22Rv1 (cell line): ENCODE measurements around the gene TMEM106C.
A peak's percentile ranks its signal among the peaks of the same experiment; 100 is the strongest.

Experiments
- ZFX ChIP-seq: fragments of 450-650 bp; IDR thresholded peaks from 2 replicates; pipeline ENCODE4 v1.6.1; 2017; ENCODE audit warnings: antibody characterized with exemption, borderline replicate concordance
- TF ChIP-seq, protein P1 (sequence below): fragments of 450-650 bp; IDR thresholded peaks from 2 replicates; pipeline ENCODE4 v1.5.1; 2017; ENCODE audit warnings: mild to moderate bottlenecking

DNA sequence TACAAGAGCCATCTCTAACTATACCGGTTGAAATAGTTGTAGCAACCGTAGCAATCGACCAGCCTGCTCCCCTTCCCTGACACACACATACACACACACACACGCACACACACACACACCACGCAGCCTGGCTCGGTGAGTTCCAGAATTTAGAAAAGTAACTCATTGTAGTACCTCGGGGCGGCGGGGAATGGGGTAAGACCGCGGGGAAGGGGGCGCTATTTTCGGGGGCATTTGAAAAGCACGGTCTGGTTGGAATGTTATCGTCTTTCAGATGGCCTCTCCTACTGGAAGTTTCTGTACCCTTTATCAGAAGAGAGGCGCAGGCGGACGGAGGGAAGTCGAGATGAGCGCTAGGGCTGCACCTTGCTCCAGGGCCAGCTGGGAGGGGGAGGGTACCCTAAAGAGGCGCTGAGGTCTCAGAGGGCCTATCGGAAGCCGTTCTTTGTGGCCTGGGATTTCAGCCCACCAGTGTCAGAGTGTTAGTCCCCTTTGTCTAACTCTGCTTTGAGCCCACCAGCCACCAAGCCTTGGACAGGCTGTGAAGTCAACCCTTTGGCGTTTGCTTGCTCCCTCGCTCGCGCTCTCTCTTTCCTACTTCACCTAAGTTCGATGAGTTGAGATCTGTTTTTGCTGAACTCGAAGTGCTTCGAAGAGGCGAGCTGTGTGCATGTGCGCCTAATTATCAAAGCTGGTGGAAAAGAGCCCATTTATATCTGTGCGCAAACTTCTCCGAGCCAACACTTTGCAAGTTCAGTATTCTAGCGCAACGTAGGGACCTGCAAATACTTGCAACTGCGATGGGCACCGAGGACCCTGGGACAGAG is 40.0 kb downstream of the TMEM106C start:
- TF ChIP-seq, protein P1, sequence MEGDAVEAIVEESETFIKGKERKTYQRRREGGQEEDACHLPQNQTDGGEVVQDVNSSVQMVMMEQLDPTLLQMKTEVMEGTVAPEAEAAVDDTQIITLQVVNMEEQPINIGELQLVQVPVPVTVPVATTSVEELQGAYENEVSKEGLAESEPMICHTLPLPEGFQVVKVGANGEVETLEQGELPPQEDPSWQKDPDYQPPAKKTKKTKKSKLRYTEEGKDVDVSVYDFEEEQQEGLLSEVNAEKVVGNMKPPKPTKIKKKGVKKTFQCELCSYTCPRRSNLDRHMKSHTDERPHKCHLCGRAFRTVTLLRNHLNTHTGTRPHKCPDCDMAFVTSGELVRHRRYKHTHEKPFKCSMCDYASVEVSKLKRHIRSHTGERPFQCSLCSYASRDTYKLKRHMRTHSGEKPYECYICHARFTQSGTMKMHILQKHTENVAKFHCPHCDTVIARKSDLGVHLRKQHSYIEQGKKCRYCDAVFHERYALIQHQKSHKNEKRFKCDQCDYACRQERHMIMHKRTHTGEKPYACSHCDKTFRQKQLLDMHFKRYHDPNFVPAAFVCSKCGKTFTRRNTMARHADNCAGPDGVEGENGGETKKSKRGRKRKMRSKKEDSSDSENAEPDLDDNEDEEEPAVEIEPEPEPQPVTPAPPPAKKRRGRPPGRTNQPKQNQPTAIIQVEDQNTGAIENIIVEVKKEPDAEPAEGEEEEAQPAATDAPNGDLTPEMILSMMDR = peak; percentile 18
- no peak for TF ChIP-seq ZFX
